Measurements from ENCODE around the gene RGS18. TPM values are rescaled to one million over a fixed set of nuclear protein-coding genes. Genes with fewer than 3 reads are reported as not detected.

RGS18 gene, protein sequence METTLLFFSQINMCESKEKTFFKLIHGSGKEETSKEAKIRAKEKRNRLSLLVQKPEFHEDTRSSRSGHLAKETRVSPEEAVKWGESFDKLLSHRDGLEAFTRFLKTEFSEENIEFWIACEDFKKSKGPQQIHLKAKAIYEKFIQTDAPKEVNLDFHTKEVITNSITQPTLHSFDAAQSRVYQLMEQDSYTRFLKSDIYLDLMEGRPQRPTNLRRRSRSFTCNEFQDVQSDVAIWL
- under 0.01 TPM in 2 replicates for total RNA-seq

DNA sequence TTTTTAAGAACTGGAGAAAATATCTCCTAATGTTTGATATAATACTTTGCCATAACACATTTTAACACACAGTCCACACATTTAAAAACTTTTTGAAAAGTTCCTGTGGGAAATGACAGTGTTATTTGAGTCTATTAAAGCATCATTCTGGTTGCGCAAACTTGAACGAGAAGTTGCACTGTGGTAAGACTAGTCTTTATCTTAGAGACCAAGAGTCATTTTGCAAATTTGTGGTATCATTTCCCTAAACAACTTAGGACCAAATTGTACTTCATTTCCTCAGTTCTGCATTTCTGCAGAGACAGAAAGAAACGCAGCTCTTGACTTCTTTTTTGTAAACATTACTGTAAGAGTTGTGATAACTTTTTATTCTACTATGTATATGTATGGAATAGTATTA is at the start of gene RGS18:
RGS18 (plus strand) TSS at position 282 of the 400 bp plus-strand sequence. CDS start 176 bp downstream, outside the sequence.

Other genes with a start within 250 kb of the RGS18 start
- gene RGS21, start 158.5 kb downstream of the RGS18 start, total RNA-seq: not detected in 2 replicates

All from nasal cavity respiratory epithelium epithelial cell of viscerocranial mucosa (primary cell).